Measurements from ENCODE around the gene TENM4. TPM values are rescaled to one million over a fixed set of nuclear protein-coding genes. Genes with fewer than 3 reads are reported as not detected.

Gene TENM4
- total and polyA plus RNA-seq, 10 of the 15 experiments (the other 5 are each of a cell fraction or from before 2014, with no cell fraction given): 0.03 to 0.12 (median 0.06) TPM; not detected in 7

DNA sequence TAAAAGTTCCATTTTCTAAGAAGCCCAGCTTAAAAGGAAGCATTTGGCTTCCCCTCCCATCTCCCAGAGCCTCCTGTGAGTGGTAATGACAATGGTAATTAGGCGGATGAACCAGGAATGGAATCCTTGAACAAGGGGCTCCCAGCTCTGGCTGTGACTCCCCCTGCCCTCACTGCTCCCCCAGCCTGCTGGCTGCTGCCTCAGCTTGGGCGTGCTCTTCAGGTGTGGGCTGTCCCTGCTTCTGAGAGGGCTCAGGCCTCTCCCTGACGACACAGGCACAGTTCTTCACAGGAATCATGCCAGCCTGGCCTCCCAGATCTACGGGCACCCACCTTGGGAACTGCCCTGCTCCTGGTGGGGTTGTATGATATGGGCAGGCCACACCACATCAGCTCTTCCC lies 784.5 kb downstream of the TENM4 start:
- Histone ChIP-seq H3K36me3 (ENCODE audit: control insufficient read depth in 2 of 2, insufficient read depth in 2 of 2, low read length in 1 of 2) (no peaks in the 10 kb centered on the region), H4K20me1 (ENCODE audit: control insufficient read depth, insufficient read depth) (no peaks in the 10 kb centered on the region), H3K79me2 (ENCODE audit: control insufficient read depth, insufficient read depth, low read length) (no peaks in the 10 kb centered on the region), H3K9me3 (replicated peaks; ENCODE audit: control insufficient read depth, insufficient read depth, low read length) (no peaks in the 10 kb centered on the region), H2AFZ (ENCODE audit: control insufficient read depth, low read depth, low read length) (no peak overlapping the region), H3K4me1 (ENCODE audit: control insufficient read depth, insufficient read depth, low read length) (no peaks in the 10 kb centered on the region), H3K9ac (ENCODE audit: control insufficient read depth, insufficient read depth, low read length) (no peak overlapping the region), H3K27me3 (replicated peaks in 1 of 2; ENCODE audit: control insufficient read depth in 2 of 2, insufficient read depth in 2 of 2, low read length in 1 of 2) (peaks cover 0 to 4% of the 10 kb centered on the region in 2 experiments), H3K27ac (ENCODE audit: control insufficient read depth, insufficient read depth) (no peak overlapping the region), H3K4me3 (no peak overlapping the region), H3K4me2 (ENCODE audit: control insufficient read depth, insufficient read depth) (no peak overlapping the region)
- ChIA-PET POLR2A (no interaction called here), SMC1A (ENCODE audit: uncharacterized antibody, unreplicated experiment) (interaction anchor here (1.3 kb wide), 1 partner anchor 13 kb away, joined by 4 read pairs; no protein-coding TSS in a partner anchor), CTCF (interaction anchor here (2.0 to 3.6 kb wide), 2 partner anchors 10 to 60 kb away, joined by 7 to 19 read pairs; no protein-coding TSS in a partner anchor), RAD21 (ENCODE audit: unreplicated experiment) (interaction anchor here (0.6 kb wide), 1 partner anchor 48 kb away, joined by 5 read pairs; no protein-coding TSS in a partner anchor)
- FAIRE-seq (no peak), ATAC-seq (no peak), DNase-seq (ENCODE audit: low read depth, low spot score) (no peak)
- TF ChIP-seq, protein P1, sequence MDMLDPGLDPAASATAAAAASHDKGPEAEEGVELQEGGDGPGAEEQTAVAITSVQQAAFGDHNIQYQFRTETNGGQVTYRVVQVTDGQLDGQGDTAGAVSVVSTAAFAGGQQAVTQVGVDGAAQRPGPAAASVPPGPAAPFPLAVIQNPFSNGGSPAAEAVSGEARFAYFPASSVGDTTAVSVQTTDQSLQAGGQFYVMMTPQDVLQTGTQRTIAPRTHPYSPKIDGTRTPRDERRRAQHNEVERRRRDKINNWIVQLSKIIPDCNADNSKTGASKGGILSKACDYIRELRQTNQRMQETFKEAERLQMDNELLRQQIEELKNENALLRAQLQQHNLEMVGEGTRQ (IDR thresholded peaks at IDR 0.05; ENCODE audit: borderline replicate concordance, low read depth, low read length): no peak
- TF ChIP-seq CEBPB (IDR thresholded peaks at IDR 0.05; ENCODE audit: borderline replicate concordance in 1 of 2, low read depth in 2 of 2, low read length in 2 of 2) (no peak), MEF2B (IDR thresholded peaks at IDR 0.05; ENCODE audit: partially characterized antibody, poor library complexity, severe bottlenecking) (no peak), YBX1 (IDR thresholded peaks at IDR 0.05) (no peak), MYC (IDR thresholded peaks at IDR 0.05; ENCODE audit: insufficient read depth, insufficient read length, insufficient replicate concordance, low read length, severe bottlenecking) (no peak), CREM (IDR thresholded peaks at IDR 0.05; ENCODE audit: low read depth) (no peak), NRF1 (conservative IDR thresholded peaks at IDR 0.05; ENCODE audit: low read depth, low read length) (no peak)
- TF ChIP-seq, protein P2, sequence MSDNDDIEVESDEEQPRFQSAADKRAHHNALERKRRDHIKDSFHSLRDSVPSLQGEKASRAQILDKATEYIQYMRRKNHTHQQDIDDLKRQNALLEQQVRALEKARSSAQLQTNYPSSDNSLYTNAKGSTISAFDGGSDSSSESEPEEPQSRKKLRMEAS (IDR thresholded peaks at IDR 0.05; ENCODE audit: low read depth, low read length): no peak
- TF ChIP-seq, protein P3, sequence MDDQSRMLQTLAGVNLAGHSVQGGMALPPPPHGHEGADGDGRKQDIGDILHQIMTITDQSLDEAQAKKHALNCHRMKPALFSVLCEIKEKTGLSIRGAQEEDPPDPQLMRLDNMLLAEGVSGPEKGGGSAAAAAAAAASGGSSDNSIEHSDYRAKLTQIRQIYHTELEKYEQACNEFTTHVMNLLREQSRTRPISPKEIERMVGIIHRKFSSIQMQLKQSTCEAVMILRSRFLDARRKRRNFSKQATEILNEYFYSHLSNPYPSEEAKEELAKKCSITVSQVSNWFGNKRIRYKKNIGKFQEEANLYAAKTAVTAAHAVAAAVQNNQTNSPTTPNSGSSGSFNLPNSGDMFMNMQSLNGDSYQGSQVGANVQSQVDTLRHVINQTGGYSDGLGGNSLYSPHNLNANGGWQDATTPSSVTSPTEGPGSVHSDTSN (IDR thresholded peaks at IDR 0.05; ENCODE audit: insufficient replicate concordance, low read depth, low read length): no peak
- intact Hi-C loops (cut with micrococcal nuclease; ENCODE audit: unreplicated experiment) (no loop called here), in situ Hi-C loops (cut with MboI) (no loop called here)
- 32% methylated on average over 4 of the region's 4 CpGs for WGBS (ENCODE audit: insufficient coverage, insufficient replicate concordance, low lambda C conversion rate, missing lambda C conversion rate)
- no TSS peak for BruUV-seq (replicated peaks)
